Measurements from ENCODE around the gene SERPINA9.

Gene SERPINA9

DNA sequence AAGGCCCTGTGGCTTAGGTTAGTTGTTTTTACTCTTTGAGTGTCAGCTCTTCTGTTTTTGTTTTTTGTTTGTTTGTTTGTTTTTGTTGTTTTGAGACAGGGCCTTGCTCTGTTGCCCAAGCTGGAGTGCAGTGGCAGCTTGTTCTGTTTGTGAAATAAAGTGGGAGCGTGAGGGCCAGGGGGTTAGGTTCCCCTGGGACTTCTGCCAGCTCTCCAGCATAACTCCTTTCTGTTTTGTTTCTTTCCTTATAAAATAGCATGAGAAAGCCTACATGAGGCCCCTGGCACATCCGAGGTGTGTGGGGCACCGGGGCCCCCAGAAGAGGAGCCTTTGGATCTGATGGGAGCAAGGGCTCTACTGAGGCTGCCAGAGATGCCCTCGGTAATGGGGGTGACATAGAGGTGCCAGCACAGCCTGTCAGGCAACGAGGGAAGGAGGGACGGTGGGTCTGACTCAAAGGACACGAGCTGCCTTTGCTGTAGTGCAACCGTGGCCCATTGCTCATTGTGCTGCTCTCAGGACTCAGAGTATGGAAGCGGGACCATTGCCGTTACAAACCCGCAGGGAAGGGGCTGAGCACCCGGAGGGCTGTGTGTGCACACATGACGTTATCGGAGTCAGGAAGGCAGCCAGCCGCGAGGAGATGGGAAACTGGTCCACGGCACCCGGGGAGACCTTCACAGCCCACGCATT is 14.3 kb downstream of the SERPINA9 start:
- DNase-seq = no peak

DNA sequence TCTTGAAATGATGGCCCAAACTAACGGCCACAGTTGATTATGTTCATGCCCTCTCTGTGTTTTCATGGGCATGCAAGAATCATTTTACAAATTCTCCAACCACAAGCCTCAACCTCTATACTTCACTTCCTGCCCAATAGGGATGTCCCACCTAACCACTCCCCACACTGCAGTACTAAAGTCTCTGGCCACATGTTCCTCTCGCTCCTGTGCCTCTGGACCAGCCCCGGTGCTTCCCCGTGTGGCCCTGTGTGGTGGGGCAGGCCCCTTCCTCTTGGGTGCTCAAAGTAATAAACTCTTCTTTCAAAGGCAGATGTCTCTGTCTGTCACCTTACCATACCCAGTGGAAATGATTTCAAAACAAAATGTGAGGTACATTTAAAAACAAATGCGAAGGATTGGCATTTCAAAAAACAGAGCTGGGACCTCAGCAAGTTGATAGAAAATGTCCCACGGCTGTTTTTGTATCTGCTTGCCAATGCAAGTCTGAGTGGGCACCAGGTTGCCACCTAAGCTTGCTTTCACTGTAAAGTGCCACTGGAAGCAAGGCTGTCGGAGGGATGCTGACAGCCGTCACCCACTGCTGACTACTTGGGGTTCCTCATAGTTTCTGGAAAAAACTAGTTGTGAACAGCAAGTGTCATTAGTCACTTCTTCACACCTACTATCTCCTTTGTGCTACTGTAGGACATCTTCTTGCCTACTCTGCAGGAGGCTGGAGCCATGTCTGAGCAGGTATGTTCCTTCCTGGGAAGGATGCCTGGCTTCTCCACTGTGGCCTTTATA is 15.2 kb downstream of the SERPINA9 start:
- no peak for DNase-seq

DNA sequence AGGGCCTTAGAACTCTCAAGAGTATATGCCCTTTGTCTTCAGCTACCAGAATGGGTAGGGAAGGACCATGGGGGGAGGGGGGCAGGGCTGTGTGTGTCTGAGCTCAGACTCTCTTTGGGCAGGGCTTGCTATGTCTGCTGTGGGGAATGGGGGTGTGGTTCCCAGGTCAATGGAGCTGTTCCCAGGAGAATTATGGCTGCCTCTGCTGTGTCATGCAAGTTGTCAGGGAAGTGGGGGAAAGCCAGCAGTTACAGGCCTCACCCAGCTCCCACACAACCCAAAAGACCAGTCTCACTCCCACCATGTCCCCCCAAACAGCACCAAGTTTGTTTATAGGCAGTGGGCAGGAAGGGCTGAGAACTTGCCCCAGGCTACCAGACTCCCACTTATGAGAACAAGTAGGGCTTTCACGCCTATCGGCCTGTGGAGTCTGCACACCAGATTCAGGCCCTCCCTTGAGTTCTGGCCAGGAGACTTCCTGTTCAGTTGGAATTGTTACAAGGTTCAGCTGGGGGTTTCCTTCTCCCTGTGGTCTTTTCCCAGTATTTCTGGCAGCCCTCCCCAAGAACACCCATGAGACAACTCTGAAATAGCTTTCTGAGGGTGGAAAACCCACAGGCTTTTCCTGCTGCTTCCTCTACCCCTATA is 17.3 kb downstream of the SERPINA9 start:
- DNase-seq = no peak

DNA sequence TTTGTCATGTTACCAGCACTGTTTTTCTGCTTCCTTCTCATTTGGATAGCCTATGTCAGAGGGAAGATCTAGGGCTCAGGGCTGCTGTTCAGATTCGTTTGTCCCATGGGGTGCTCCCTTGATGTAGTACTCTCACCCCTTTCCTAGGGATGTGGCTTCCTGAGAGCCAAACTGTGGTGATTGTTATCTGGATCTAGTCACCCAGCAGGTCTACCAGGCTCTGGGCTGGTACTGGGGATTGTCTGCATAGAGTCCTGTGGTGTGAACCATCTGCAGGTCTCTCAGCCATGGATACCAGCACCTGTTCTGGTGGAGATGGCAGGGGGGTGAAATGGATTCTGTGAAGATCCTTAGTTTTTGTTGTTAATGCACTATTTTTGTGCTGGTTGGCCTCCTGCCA is 17.9 kb downstream of the SERPINA9 start:
- DNase-seq = no peak

DNA sequence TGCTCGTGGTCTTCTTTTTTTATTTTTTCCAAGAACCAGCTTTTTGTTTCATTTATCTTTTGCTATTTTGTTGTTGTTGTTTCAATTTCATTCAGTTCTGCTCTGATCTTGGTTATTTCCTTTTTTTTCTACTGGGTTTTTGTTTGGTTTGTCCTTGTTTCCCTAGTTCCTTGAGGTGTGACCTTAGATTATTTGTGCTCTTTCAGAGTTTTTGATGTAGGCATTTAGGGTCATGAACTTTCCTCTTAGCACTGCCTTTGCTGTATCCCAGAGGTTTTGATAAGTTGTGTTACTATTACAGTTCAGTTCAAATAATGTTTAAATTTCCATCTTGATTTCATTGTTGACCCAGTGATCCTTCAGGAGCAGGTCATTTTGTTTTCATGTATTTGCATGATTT is 20.1 kb downstream of the SERPINA9 start:
- DNase-seq = no peak

DNA sequence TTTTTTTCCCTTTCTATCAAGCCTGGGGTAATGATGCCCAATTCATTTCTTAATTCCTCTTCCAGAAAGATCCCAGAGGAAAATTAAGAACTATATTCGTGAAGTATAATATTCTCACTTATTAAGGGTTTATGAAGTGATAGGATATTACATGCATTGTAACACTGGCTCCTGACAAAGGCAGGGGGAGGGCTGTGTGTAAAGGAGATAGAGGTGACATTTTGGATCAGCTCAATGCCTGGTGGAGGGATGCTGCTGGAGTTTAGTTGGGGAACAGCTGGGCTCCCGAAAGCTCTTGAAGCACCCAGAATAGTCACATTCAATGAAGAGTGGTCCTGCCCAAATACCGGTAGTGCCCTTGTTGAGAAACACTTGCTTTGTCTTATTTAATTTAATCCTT is 24.2 kb downstream of the SERPINA9 start:
- no peak for DNase-seq

DNA sequence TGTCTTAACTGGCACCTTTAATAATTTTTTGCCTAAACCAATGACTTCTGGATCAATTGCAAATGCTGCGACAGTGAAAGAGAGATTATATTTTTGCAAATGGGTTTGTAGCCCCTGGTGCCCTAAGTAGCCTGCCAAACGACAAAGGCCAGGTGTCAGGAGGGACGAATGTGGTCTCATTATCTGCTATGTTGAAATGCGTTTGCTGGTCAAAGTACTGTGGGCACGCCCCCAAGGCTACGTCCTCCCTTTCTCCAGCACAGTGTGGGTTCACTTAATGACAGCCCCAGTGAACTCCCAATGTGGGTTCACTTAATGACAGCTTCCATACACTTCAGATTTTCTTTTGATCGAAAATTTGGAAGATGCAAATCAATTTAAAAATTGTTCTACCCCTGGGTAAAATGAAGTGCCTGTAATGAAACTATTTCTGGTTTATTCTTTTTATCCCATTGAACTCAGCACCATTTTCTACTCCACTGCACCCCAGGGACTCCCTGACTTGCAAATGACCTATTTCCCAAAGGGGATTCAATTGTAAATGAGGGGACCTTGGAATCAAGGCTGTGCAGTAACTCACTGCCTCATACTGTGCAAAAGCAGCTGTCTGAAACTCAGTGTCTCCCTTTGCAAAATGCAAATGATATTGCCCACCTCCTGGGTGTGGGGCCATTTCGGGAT is 24.8 kb downstream of the SERPINA9 start:
- DNase-seq = no peak

DNA sequence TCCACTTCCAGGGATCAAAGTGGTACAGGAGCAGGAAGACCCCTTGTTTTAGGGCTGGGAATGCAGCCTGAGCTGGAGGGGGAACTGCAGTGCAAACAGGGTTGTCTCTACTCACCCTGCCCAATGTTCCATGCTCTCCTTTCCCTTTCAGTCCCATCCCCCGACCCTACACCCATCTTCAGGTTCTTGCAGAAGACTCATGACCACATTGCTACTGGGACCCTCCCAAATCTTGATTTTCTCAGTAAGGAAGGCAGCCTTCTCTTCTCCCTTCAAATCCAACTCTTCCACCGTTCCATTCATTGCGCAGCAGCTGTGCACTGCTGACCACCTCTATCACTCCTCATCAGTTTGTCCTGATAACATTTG is 25.3 kb downstream of the SERPINA9 start:
- no peak for DNase-seq

DNA sequence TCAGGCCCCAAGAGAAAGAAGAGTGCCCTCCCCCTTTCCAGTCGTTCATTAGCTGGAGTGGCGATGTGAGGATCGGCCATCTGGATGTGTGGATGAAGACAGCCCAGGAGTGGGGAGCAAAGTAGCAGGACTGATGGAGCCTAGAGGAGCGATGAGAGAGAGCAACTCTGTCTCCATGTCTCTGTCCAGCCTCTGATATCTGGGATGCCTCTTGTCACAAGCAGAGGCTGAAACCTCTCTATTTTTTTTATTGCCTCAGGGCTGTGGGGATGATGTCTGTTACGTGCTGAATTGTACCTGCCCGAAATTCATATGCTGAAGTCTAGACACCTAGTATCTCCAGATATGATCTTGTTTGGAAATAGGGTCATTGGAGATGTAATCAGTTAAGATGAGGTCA is 26.1 kb downstream of the SERPINA9 start:
- no peak for DNase-seq

DNA sequence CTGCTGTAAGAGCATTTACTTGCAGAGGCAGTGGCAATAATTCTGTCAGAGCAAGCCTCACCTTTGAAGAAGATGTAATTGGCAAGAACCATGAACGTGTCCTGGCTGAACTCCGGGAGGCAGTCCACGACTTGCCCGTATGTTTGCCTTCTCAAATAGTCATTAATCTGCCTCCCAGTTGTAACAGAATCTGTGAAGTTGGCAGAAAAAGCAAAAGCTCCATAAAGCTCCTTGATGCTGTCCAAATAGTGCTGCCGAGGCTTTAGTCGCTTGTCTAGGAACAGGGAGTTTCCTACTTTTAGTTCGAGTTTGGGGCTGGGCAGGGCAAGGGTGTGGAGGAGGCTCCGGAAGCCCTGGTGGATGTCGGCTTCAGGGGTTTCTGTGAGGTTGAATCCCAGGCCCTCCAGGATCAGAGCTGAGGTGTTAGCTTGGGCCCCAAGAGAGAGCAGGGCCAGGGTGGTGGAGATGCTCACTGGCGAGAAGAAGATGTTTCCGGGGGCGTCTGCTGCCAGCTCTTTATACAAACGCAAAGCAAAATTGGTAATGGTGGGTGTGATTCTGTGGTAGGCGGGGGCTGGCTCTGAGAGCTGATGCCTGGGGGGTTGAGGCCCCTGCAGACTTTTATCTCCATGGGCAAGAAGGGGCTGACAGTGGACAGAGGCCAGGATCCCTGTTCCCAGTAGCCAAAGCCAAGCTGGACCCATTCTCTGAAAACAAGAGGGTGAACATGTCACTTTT is 27.8 kb downstream of the SERPINA9 start:
- DNase-seq = no peak

DNA sequence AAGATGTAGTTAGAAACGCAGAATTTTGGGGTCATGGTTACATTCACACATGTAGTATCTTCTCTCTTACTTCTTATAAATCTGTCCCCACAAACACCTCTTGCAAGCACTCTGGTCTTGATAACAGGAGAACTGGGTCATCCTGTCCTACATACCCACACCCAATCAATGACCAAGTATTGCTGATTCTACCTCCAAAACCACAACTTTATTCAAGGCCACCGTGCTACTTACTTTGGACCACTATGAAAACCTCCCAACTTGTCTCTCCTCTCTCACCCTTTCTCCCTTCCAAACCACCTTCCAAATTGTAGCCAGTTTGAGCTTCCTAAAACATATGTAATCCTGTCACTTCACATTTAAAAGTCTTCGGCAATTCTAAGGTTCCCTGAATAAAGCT is 28.8 kb downstream of the SERPINA9 start:
- no peak for DNase-seq

DNA sequence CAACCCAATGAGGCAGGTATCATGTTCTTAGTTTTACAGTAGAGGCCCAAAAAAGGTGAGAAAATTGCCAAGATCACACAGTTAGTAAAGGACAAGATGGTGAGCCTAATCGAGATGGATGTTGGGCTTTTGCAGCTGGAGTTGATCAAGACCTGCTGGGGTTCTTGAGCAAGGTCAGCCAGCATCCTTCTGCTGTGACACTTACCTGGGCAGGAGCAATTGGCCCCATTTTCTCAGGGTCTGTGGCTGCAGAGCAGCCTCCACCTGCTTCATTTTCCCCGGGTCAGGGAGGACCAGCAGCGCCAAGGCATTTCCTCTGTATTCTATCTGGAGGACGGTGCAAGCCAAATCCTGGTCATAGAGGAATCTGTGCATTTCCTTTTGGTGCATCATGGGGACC is 29.9 kb downstream of the SERPINA9 start:
- DNase-seq = no peak

DNA sequence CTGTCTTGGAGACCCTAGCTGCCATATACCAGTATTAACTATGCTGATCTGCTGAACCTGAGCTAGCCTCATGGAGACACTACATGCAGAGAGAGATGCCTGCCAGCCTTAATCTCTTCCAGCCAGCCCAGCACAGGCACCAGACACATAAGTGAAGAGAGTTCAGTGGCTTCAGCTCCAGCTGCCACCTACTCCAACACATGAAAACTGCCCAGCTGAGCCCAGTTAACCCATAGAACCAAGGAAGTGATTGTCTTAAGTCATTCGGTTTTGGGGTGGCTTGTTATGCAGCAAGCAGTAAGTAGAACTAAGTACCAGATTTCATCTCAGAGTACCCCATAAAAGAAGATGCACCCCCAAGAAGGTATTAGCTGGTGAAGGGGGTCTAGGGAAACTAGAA is 31.0 kb downstream of the SERPINA9 start:
- no peak for DNase-seq

DNA sequence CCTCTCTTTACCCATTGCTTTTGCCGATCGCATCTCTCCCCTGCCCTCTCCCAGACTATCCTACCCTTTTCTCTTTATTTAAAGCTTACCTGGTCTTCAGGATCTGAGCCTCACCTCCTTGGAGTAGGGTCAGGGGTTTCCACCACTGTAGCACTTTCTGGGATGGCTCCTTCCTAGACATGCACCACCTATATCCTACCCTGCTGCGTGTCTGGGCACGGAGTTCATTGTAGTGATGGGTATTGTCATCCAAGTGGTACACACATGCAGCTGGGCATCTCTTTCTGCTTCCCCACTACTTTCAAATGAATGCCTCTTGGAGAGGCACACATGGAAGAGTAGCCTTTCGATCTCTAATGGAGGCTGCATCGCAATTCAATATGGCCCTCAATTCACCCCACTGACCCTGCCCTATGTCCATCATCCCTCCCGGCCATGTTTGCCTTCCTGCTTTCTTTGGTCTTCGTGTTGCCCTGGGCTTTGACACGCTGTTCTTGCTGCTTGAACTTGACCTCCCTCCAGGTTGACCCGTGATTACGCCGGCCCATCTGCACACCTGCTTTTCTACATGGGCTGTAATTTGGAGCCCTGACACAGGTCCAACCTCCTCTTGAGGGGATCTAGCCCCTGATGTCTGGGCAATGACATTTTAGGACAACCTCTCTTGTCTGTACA is 34.3 kb downstream of the SERPINA9 start:
- no peak for DNase-seq

DNA sequence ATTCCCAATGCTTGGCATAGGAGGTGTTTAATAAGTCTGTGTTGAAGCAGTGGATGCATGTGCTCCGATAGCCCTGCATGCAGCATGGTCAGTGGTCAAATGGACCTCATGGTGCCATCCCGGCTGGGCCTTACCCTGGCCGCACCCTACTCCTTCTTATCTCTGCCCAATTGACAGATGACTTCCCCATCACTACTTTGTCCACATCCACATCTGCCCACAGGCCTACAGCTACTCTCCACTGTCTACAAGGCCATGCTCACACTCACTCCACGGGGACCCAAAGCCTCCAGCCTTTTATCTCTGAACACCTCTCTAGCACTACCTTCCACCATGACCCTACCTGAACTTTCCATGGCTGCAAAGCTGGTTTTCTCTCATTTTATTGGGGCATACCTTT is 34.9 kb downstream of the SERPINA9 start:
- no peak for DNase-seq

DNA sequence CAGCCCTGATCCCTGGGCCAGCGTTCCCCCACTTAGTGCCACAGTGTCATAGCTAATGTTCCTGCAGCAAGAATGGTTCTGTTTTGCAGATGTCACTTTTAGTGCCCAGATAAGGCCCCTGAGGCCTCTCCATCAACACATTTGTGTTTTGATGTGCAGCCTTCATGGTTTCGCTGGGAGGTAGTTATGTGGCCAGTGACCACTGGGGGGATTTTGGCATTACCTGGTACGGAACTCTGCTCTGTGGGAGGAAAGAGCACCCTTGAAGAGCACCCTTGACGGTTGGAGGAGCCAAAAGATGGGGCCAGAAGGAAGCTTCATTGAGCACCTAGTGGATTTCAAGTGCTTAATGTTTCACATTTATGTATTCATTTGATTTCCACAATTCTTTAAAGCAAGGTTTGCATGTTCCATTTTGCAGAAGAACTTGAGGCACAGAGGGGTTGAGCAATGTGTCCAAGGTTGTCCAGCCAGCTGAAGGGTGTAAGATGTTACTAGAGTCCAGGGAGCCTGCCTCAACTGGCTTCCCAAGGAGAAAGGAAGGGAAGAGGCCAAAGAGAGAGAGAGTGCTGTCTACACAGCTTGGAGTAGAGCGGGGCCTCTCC is 36.4 kb downstream of the SERPINA9 start:
- no peak for DNase-seq

DNA sequence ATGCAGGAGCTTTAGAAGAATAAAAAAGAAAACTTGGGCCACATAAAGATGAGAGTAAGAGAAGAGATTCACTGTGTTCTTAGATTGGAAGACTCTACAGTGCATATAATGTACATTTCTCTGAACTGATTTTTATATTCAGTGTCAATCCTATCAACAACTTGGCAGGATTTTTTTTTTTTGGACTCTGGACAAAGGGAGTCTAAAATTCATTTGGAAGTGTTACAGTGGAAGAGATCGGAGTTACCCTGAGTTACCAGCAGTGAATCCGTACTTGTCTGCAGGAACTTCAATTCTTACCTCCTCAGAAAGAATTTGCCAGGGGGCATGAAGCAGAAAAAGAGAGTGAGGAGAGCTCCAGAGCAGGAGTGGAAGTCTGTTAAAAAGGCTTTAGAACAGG is 47.4 kb downstream of the SERPINA9 start:
- DNase-seq = no peak

DNA sequence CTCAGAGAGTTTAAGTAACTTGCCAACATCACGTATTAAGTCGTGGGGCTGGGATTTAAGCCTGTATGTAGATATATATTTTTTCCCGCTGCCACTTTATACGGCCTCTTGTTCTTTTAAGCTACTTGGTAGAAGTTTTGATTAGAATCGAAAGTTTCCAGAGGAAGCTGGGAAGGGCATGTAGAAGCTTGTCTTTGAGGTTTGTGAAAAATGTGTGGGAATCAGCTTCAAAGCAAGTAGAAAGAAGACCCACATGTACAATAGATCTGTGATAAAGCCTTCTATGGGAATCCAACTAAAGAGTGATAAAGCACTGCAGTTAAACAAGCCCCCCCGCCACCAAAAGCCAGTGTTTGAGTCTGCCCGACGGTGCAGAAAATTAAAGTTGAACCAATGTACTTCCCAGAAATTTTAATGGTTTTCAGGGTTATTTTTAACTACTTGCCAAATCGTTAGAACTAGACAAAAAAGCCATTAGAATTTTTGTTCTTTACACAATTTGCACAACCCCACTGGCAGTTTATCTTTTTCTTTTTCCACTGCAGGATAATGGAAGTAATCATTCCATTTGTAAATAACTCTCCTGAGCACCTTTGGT is 48.9 kb downstream of the SERPINA9 start:
- DNase-seq = no peak

DNA sequence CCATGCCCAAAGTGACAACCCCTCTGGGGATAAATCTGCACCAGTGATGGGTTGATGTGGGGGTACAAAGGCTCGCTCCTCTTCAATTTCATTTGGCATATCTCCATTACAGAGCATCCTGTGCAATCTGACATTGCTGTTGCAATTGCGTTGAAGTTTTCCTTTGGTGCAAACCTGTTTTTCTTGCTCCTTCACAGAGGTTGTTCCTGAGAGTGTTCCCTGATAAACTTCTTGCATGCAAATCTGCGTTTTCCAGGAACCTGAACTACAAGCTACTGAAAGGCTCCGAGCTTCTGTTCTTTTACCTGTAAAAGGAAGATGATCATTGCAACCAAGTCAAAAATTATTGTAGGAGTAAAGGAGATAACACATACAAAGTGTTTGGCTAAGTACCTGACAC is 49.5 kb downstream of the SERPINA9 start:
- no peak for DNase-seq

DNA sequence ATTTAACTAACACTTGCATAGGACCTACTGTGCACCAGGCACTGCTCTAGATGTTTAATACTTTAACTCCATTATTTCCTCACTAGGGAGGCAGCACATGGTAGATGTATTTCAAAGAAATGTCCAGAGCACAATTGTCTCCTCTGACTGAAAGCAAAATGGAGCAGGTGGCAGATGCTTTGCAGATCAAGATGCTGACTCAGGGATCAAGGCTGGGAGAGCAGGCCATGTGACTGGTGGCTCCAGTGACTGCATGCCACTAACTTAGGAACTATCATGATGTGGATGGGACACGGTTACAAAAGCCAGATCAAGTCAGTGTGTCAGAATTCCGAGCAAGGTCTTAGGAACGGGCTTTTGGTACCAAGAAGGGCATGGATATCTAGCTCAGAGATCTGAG is 51.6 kb downstream of the SERPINA9 start:
- DNase-seq = no peak

DNA sequence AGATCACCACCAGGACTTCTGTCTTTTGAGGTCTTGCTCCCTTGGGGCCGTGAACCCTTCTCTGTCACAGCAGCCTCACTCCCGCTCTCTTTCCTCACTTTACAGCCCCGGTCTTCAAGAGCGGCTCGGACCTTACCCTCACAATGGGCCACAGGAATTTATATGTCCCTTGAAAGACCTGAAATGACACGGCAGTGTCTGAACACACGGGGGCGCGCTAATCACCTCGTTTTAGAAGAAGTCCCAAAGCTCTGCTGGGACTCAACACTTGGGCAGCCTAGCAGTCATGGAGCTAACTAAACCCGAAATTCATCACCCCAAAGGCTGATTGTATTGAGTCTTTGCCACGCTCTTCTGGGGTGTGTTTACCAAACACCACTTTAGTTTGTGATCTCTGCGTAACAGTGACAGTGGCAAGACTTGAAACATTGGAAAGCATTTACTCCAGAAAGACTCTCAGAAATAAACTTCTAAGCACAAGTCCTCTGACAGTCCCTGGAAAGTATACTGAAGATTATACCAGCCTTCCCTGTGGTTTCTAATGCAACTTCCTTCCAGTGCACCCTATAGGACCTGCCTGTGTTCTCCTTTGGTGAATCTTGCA is 52.4 kb downstream of the SERPINA9 start:
- peak; percentile 78 for DNase-seq
